Panc1 (cell line): ENCODE results near the gene TERB1.

ENCODE experiments used
- POLR2AphosphoS5 ChIP-seq: IDR thresholded peaks from 2 replicates; pipeline ENCODE4 v1.6.1; 2012; ENCODE audit warnings: mild to moderate bottlenecking, low read depth, low read length, moderate library complexity
- SIN3A ChIP-seq: IDR thresholded peaks from 2 replicates; pipeline ENCODE4 v1.6.1; 2012; ENCODE audit warnings: low read depth, mild to moderate bottlenecking, low read length, moderate library complexity, borderline replicate concordance; ENCODE audit not compliant: insufficient read depth
- TCF7L2 ChIP-seq: IDR thresholded peaks from 2 replicates; pipeline ENCODE4 v1.6.1; 2011; ENCODE audit warnings: mild to moderate bottlenecking, low read depth, low read length, inconsistent platforms
- TF ChIP-seq, protein P1 (sequence below): fragments of 450-650 bp; IDR thresholded peaks from 2 replicates; pipeline ENCODE4 v1.5.1; 2017; ENCODE audit warnings: mild to moderate bottlenecking
- TF ChIP-seq, protein P2 (sequence below), 2 experiments: IDR thresholded peaks; 2 replicates each; pipeline ENCODE4 v1.6.1; 2011 to 2012; ENCODE audit warnings: low read depth in 2 of 2, control low read depth in 1 of 2, low read length in 1 of 2, mild to moderate bottlenecking in 1 of 2, moderate library complexity in 1 of 2; ENCODE audit not compliant: insufficient read depth in 1 of 2

DNA sequence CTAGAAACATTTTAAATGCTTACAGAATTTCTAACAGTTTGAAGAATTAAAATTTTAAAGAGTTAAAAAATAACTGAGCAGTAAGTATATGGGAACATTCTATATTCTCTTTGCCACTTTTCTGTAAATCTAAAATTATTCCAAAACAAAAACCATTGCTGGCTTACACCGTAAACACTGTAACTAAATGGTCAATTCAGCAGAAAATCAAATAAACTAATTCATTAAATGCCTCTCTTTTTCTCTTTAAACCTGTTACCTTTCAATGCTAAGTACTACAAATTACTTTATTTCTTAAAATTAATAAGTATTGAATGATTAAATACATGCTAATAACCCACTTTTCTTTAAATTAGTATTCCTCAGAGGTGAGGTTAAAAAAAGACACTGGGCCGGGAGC is 14.0 kb downstream of the TERB1 start:
- TF ChIP-seq, protein P1, sequence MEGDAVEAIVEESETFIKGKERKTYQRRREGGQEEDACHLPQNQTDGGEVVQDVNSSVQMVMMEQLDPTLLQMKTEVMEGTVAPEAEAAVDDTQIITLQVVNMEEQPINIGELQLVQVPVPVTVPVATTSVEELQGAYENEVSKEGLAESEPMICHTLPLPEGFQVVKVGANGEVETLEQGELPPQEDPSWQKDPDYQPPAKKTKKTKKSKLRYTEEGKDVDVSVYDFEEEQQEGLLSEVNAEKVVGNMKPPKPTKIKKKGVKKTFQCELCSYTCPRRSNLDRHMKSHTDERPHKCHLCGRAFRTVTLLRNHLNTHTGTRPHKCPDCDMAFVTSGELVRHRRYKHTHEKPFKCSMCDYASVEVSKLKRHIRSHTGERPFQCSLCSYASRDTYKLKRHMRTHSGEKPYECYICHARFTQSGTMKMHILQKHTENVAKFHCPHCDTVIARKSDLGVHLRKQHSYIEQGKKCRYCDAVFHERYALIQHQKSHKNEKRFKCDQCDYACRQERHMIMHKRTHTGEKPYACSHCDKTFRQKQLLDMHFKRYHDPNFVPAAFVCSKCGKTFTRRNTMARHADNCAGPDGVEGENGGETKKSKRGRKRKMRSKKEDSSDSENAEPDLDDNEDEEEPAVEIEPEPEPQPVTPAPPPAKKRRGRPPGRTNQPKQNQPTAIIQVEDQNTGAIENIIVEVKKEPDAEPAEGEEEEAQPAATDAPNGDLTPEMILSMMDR: no peak
- TF ChIP-seq TCF7L2 (no peak), POLR2AphosphoS5 (no peak), SIN3A (no peak)
- TF ChIP-seq, protein P2, sequence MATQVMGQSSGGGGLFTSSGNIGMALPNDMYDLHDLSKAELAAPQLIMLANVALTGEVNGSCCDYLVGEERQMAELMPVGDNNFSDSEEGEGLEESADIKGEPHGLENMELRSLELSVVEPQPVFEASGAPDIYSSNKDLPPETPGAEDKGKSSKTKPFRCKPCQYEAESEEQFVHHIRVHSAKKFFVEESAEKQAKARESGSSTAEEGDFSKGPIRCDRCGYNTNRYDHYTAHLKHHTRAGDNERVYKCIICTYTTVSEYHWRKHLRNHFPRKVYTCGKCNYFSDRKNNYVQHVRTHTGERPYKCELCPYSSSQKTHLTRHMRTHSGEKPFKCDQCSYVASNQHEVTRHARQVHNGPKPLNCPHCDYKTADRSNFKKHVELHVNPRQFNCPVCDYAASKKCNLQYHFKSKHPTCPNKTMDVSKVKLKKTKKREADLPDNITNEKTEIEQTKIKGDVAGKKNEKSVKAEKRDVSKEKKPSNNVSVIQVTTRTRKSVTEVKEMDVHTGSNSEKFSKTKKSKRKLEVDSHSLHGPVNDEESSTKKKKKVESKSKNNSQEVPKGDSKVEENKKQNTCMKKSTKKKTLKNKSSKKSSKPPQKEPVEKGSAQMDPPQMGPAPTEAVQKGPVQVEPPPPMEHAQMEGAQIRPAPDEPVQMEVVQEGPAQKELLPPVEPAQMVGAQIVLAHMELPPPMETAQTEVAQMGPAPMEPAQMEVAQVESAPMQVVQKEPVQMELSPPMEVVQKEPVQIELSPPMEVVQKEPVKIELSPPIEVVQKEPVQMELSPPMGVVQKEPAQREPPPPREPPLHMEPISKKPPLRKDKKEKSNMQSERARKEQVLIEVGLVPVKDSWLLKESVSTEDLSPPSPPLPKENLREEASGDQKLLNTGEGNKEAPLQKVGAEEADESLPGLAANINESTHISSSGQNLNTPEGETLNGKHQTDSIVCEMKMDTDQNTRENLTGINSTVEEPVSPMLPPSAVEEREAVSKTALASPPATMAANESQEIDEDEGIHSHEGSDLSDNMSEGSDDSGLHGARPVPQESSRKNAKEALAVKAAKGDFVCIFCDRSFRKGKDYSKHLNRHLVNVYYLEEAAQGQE (IDR thresholded peaks at IDR 0.05; ENCODE audit: insufficient read depth in 1 of 2, low read depth in 2 of 2, low read length in 1 of 2): no peak
